DMS114 treated with DMSO at 0.1 percent for 48 hours (cell line): ENCODE measurements around the gene FAM193A.
"Not testable (repeated sequence)": the region's sequence is repeated elsewhere in the genome, so short reads cannot be mapped to it uniquely, and the experiment has no call there.

Source experiments
- DNase-seq: peaks from one replicate; lab custom pipeline; 2025; ENCODE audit not compliant: unreplicated experiment; lab: John Stamatoyannopoulos, UW

FAM193A gene

GRCh38 chr4:2767046-2767704, 230.7 kb downstream of the FAM193A start:
- DNase-seq, result no peak

GRCh38 chr4:2767705-2768074, 231.2 kb downstream of the FAM193A start:
- no peak for DNase-seq

- DNase-seq, result no peak
Measured at GRCh38 chr4:2768124-2768523, 231.7 kb downstream of the FAM193A start.

GRCh38 chr4:2768921-2769336, 232.5 kb downstream of the FAM193A start:
- no peak for DNase-seq

GRCh38 chr4:2771264-2771663, 234.8 kb downstream of the FAM193A start:
- no peak for DNase-seq

- not testable (repeated sequence) for DNase-seq
Measured at GRCh38 chr4:2780643-2781042, 244.2 kb downstream of the FAM193A start.

GRCh38 chr4:2781911-2782310, 245.5 kb downstream of the FAM193A start:
- no peak for DNase-seq
